ENCODE measurements around the gene ST3GAL5.

DNA sequence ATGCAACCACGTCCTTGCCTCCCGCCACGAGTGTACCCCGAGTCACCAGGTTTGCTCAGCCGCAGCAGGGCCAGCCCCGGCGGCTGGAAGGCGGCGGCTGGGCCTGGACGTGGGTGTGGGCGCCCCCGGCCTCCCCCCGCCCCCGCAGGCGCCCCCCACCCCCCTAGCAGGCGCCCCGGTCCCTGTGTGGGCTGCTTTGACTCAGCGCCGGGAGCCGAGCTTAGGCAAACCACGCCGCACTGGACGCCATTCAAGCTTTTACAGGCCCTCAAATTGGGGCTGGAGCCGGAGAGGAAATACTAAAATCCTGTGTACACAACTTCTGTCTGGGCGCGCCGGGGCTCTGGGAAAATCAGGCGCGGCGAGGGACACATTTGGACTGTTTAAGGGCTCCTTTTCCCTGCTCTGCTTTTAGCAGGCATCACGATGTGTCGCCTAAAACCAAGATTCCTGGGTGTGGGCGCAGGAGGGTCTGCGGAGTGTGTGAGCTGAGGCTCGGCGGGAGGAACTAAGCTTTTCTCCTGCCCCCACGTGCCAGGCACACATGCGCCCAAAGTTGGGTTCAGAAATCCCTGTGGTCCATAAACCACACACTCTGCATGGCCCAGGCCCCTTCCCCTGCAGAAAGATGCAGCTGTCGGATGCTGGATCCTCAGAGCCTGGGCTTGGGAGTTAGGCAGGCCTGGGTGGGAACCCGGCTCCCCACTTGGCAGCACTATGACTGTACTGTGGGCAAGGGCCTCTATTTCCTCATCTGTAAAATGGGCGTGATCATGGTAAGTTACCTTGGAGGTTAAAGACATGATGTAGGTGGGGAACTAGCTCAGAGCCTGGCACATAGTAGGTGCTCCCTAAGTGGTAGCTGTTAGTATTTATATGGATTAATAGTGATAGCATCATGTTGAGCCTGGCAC is 77.4 kb downstream of the ST3GAL5 start:
- no peak for TF ChIP-seq POLR2A (IDR thresholded peaks at IDR 0.05)
- TF ChIP-seq, protein P1, sequence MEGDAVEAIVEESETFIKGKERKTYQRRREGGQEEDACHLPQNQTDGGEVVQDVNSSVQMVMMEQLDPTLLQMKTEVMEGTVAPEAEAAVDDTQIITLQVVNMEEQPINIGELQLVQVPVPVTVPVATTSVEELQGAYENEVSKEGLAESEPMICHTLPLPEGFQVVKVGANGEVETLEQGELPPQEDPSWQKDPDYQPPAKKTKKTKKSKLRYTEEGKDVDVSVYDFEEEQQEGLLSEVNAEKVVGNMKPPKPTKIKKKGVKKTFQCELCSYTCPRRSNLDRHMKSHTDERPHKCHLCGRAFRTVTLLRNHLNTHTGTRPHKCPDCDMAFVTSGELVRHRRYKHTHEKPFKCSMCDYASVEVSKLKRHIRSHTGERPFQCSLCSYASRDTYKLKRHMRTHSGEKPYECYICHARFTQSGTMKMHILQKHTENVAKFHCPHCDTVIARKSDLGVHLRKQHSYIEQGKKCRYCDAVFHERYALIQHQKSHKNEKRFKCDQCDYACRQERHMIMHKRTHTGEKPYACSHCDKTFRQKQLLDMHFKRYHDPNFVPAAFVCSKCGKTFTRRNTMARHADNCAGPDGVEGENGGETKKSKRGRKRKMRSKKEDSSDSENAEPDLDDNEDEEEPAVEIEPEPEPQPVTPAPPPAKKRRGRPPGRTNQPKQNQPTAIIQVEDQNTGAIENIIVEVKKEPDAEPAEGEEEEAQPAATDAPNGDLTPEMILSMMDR (IDR thresholded peaks at IDR 0.05) = no peak
